GM12872 (cell line): ENCODE data around the gene IL31RA.

Experiments used
- TF ChIP-seq, protein P1 (sequence below): IDR thresholded peaks from 3 replicates; pipeline ENCODE4 v1.5.1; 2011; ENCODE audit warnings: low read depth, mild to moderate bottlenecking, low read length, moderate library complexity; ENCODE audit not compliant: insufficient read depth

The IL31RA gene

DNA sequence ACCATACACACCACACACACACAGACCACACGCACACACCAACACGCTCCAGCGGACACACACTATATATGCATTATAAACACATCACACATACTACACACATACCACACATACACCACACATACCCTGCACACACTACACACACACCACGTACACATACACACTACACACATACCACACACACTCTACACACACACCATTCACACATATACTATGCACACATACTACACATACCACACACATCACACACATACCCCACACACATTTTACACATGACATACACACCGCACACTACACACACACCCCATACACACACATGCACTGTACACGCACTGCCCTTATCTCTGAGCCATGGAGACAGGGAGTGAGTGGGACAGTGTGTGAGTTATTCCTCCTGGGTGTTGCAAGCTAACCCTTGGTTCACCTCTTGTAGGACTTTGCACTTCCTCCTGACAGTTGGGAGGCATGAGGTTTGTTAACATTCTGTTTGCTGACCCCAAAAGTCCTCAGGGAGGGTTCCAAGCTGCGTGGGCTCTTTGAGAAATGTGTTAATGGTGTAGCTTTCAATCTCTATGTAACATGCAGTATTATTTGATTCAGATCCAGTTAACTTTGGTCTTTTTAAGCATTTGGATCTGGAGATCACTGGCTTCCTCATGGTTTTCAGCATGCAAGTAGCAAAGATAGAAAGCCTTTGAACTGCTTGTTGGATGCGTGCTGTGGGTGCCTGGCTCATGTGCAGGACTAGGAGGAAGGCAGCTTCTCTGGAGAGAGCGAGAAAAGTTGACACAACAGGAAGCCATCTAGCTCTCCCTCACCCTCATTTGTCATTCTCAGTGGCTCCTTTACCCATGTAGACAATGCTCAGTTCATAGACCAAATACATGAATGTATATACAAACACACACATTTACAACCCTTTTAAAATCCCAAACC, 13.7 kb downstream of the IL31RA start:
- TF ChIP-seq, protein P1, sequence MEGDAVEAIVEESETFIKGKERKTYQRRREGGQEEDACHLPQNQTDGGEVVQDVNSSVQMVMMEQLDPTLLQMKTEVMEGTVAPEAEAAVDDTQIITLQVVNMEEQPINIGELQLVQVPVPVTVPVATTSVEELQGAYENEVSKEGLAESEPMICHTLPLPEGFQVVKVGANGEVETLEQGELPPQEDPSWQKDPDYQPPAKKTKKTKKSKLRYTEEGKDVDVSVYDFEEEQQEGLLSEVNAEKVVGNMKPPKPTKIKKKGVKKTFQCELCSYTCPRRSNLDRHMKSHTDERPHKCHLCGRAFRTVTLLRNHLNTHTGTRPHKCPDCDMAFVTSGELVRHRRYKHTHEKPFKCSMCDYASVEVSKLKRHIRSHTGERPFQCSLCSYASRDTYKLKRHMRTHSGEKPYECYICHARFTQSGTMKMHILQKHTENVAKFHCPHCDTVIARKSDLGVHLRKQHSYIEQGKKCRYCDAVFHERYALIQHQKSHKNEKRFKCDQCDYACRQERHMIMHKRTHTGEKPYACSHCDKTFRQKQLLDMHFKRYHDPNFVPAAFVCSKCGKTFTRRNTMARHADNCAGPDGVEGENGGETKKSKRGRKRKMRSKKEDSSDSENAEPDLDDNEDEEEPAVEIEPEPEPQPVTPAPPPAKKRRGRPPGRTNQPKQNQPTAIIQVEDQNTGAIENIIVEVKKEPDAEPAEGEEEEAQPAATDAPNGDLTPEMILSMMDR: no peak

DNA sequence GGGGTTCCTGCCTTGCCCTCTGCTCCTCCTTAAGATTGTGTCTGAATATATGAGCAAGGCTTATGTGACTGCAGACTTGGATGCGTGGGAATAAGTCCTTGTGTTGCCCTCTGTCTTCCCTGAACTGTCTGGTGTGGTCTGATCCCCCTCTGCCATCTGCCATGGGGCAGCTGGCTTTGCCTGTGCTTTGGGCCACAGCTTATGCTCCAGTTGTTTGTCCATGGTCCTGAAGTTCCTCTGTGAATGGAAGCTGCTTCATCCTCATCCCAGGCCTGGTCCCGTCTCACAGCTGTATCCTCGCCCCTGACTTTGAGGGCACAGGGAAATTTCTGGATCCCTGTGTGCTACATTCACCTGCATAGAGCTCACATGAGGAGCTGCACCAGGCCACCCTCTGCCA, 14.7 kb downstream of the IL31RA start:
- TF ChIP-seq, protein P1: no peak

DNA sequence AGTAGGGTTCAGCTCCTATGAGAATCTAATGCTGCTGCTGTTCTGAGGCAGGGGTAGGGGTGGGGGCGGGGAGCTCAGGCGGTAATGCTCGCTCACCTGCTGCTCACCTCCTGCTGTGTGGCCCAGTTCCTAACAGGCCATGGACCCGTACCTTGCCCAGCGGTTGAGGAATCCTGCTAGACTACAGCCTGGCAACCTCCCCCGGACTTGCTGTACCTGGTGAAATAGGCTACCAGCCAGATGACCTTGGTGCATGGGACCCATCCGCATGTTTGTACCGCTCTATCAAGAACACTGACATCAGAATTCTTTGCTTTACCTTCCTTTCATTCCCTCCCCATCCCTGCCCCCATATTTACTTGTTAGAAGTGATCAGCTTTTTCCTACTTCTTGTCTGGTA, 15.3 kb downstream of the IL31RA start:
- TF ChIP-seq, protein P1: no peak

DNA sequence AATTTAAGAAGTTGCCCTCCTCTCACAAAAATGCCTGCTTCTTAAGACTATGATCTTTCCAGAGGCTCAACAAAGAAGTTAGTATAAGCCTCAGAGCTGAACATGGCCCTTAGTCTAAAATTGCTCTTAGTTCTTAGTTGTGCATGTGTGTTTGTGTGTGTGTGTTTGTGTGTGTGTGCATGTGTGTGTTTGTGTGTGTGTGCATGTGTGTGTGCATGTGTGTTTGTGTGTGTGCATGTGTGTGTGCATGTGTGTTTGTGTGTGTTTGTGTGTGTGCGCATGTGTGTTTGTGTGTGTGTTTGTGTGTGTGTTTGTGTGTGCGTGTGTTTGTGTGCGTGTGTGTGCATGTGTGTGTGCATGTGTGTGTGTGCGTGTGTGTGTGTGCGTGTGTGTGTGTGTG, 15.8 kb downstream of the IL31RA start:
- TF ChIP-seq, protein P1: no peak

DNA sequence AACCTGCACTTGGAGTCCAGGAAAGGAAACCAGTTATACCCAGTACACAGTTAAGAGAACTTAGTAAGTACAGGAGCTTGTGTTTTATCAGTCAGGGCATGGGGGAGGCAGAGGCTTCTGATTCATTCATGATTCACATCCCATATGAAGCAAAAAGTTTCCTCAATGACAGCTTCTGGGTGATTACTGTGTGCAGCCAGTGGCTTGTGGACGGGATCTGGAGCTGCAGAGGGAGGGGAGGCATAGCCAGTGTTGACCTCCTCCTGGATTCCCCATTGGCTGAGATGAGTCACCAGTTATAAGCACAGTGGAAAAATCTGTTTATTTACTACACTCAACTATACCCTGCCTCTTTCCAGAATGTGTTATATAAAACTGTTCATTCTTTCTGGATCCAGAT, 17.7 kb downstream of the IL31RA start:
- TF ChIP-seq, protein P1: no peak

DNA sequence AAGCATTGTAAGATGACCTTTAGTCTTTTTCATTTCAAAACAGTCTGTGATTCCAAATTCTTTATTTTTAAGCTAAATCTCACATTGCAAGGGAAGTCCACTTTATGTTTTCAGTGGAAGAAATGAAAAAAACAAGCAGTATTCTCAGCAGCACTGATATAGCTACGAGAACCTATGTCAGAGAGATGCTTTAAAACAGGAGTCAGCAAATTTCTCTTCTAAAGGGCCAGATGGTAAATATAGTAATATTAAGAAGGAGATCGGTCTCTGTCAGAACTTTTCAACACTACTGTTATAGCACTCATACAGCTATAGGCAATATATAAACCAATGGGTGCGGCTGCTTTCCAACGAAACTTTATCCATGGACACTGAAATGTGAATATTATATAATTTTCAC, 18.7 kb downstream of the IL31RA start:
- TF ChIP-seq, protein P1: no peak

DNA sequence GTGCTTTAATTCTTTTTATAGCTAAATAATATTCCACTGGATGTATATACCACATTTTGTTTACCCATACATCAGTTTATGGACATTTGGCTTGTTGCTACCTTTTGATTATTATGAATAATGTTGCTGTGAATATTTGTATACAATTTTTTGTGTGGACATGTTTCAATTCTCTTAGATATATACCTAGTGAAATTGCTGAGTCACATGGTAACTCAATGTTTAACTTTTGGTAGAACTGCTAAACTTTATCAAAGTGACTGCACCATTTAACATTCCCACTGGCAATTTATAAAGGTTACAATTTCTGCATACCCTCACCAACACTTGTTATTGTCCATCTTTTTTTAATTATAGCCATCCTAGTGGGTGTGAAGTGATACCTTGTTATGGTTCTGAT, 22.1 kb downstream of the IL31RA start:
- TF ChIP-seq, protein P1: no peak
